Midbrain (tissue), 1 donor: ENCODE data around the gene LRCH1.

ENCODE experiments used
- DNase-seq: peaks from one replicate; lab custom pipeline; 2025; lab: John Stamatoyannopoulos, UW

Gene LRCH1

GRCh38 chr13:46615888-46616531 is 63.0 kb downstream of the LRCH1 start:
- DNase-seq = no peak

GRCh38 chr13:46617229-46617721 is 64.3 kb downstream of the LRCH1 start:
- no peak for DNase-seq

DNA sequence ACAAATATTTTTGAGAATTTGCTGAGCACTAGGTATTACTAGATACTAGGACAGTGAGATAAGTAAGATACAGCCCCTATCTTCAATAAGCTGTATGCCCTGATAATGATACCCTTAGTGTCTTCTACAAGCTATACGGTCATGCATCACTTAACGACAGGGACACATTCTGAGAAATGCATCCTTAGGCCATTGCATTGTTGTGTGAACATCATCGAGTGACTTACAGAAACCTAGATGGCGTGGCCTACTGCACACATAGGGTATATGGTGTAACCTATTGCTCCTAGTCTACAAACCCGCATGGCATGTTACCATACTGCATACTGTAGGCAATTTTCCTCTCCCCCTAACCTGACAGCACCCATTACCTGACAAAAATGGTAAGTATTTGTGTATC is 64.9 kb downstream of the LRCH1 start:
- DNase-seq = no peak

DNA sequence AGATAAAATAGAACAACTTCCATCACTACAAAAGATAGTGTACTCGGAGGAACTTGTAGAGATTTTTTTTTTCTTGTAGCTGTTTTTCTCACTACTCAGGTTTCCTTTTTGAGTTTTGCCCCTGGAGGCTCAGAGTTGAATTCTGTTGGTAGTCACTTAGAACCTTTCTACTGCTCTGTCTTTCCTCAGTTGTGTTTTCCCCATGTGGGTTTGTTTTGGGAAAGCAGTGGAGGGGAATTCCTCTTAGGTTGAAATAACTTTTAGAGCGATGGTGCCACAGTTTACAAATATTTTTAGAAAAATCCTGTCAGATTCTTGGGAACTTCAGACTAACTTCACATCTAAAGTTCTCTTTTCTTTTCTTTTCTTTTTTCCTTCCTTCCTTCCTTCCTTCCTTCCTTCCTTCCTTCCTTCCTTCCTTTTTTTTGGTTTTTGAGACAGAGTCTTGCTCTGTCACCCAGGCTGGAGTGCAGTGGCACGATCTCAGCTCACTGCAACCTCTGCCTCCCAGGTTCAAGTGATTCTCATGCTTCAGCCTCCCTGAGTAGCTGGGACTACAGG is 65.8 kb downstream of the LRCH1 start:
- no peak for DNase-seq

- DNase-seq = no peak
Observed at GRCh38 chr13:46620029-46620428, 67.1 kb downstream of the LRCH1 start.

DNA sequence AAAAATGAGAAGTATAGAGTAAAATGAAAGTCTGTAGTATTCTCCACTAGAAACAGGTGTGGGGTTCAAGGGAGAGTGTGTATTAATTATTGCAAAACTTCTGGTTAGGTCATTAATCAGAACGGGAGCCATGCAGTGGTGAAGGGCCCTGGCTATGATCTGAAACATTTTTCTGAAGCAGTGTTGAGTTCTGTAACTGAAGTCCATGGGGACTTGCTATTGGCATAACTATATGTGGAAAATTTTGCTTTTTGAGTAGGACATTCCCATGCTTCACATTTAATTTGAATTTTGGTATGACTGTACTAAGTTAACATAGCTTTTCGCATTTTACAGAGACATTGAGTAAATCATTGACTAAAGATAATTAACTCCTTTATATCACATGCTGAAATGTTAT is 67.5 kb downstream of the LRCH1 start:
- DNase-seq = no peak

- DNase-seq = no peak
Observed at GRCh38 chr13:46621133-46621532, 68.2 kb downstream of the LRCH1 start.

DNA sequence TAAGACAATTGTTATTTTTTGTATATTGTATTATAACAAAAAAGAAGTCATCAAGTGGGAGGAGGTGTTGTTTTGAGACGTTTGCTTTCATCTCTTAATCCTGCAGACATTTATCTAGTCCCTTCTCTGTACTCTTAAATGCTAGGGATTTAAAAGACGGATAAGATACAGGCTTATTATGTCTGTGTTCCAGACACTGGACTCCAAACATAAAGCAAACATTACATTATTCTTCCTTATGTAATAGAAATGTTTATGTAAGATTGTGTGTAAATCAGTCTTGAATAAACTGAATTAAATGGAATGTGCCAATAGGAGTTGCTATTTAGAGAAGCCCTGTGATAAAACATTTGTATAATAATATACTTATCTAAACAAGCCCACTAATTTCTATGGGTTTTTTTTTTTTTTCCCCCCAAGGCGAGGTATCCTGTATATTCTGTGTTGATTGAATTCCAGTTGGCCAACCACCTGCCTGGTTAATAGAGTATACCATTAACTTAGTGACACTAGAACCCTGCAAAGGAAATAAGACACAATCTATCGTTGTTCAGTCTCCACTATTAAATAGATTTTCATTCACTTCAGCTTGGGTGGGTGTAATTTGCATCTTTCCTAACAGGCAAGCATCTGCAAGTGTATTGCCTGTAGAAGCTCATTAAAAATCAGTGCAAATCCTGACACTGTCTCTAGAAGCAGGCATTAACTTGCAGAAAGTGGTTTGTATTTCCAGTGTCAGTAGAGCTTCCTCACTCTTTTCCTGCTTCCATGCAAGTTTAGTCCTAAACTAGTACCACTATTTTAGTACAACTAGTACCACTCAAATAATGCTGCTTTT is 69.0 kb downstream of the LRCH1 start:
- DNase-seq = no peak

DNA sequence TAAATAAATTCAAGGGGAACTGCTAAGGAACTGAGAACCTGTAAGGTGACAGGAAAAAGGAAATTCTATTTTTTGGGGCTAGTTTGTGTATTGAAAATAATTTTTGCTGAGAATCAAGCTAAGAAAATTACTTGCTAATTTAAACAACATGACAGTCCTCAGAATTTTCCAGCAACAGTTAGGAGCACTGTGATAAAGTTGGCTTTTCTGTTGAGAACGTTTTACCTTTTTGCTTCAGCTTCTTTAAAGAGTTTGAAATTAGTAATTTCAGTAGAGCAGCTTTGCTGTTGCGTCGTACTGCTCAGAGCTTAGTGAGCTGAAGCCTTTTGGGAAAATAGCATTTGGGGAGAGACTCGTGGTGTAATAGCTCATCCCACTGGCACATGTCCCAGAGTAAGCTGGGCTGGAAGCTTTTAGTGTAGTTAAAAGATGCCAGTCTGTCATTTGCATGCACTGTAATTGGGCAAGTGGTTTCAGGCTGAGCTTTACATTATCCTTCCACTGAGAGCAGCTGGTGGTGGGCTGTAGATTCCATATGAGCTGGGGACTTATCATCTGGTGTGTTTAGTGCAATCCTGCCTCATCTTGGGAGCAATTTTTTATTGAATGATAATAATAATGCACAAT is 69.8 kb downstream of the LRCH1 start:
- peak; percentile 34 for DNase-seq

GRCh38 chr13:46624353-46624752 is 71.4 kb downstream of the LRCH1 start:
- no peak for DNase-seq

GRCh38 chr13:46624821-46625220 is 71.9 kb downstream of the LRCH1 start:
- DNase-seq = no peak

DNA sequence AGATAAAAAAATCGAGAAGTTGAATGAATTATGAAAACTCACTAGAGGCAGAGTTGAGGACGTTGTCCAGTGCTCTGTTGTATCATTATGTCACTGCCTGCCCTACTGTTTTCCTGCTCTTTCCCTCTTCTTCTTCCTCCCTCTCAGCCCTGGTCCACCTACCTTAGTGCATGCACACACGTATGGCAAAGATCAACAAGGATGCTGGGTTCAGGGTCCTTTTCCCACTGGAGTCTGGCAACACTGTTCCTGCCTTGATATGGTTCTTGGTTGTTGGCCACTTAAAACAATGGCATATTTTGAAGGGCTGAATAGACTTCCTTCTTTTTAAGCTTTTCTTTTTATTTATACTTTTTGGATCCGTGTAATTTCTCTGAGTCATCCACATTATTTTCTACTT is 74.5 kb downstream of the LRCH1 start:
- no peak for DNase-seq

DNA sequence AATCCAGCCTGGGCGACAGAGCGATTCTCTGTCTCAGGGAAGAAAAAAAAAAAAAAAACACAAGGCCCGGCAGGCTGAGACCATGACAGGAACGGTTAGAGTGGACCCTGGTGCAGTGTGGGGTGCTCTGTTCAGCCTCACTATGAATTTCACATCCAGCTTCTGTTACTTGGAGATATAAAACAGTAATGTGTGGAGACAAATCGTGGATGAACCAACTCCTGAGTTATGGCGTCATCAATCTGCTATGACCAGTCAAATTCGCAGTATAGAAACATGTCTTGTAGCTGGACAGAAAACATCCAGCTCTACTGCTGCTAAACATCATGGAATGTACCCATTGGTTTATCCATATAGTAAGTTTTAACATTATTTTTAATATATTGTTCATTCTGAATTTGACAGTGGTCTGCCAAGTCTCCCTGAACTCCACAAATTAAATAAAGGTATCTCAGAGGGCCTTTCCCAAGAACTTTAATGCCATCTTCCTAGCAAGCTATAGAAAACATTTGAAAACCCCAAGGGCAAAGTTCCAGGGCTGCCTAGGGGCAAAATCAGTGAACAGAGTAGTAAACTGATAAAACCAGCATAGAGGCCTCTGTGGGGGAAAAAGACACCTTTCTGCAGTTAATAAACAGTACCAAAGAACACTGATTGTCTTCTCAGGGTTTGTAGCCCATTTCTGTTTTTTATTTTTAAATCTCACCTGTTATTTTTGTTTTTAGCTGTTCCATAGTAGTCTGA is 75.8 kb downstream of the LRCH1 start:
- no peak for DNase-seq

DNA sequence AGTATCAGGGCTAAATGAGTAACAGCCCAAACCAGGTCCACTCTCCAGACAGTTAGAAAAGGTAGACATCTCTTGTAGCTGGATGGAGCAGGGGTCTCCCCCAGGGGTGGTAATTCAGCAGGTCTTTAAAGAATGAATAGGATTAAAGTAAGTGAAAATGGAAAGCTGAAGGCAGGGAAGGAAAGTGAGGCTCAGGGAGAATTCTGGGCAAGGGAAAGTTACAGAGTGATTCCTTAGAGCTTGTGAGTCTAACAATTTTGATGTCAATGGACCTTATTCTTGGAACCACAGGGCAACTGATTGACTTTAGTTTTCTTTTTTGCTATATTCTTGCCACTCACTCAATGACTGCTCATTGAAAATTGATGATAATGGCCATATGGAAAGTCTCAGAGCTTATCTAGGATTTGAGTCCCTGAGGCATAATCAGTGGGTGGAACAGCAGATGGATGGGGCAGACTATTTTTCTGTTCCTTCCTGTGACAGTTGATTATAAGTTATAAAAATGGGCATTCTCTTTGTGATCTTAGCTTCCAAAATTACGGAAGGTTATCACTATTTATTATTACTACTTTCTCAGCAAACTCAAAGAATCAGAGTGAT is 76.9 kb downstream of the LRCH1 start:
- no peak for DNase-seq

GRCh38 chr13:46630431-46631178 is 77.6 kb downstream of the LRCH1 start:
- no peak for DNase-seq

GRCh38 chr13:46631179-46631542 is 78.2 kb downstream of the LRCH1 start:
- DNase-seq = no peak

- DNase-seq = no peak
Observed at GRCh38 chr13:46632176-46632575, 79.2 kb downstream of the LRCH1 start.

GRCh38 chr13:46633416-46633815 is 80.4 kb downstream of the LRCH1 start:
- DNase-seq = no peak

GRCh38 chr13:46636451-46636850 is 83.5 kb downstream of the LRCH1 start:
- DNase-seq = no peak

- DNase-seq = no peak
Observed at GRCh38 chr13:46637213-46637612, 84.2 kb downstream of the LRCH1 start.

DNA sequence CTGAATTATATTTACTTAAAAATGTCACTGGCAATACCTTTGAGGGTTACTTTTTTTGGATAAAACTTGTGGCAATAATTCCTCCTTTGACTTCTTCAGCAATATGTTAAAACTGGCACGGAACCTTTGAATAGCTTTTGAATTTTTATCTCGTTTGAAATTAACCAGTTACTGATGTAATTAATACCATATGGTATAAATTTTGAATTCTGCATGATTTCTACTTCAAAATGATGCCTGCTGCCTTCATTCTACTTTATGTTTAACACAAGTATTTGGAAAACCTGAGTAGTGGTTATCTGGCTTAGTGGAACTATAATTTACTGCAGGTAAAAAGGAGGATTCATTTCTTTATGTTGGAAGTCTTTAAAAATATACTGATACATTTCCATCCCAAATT is 85.3 kb downstream of the LRCH1 start:
- no peak for DNase-seq
